HUES6 (cell line): ENCODE measurements around the gene FDX2.

ENCODE experiments used
- H3K27ac ChIP-seq: 2 replicates; pipeline ENCODE4 v1.7.0; 2013; ENCODE audit warnings: low read depth, mild to moderate bottlenecking, low read length, inconsistent platforms
- H3K27me3 ChIP-seq: 2 replicates; pipeline ENCODE4 v1.6.1; 2013; ENCODE audit warnings: low read length; ENCODE audit not compliant: control insufficient read depth, insufficient read depth
- H3K36me3 ChIP-seq: 2 replicates; pipeline ENCODE4 v1.6.1; 2013; ENCODE audit warnings: low read length; ENCODE audit not compliant: control insufficient read depth, insufficient read depth
- H3K4me1 ChIP-seq: 2 replicates; pipeline ENCODE4 v1.6.1; 2013; ENCODE audit warnings: low read length; ENCODE audit not compliant: control insufficient read depth, insufficient read depth
- H3K4me3 ChIP-seq: 2 replicates; pipeline ENCODE4 v1.5.1; 2013; ENCODE audit warnings: low read depth, low read length
- H3K9ac ChIP-seq: one replicate; pipeline ENCODE4 v1.6.1; 2013; ENCODE audit warnings: mild to moderate bottlenecking, low read length
- H3K9me3 ChIP-seq: 2 replicates; pipeline ENCODE4 v1.6.1; 2013; ENCODE audit warnings: low read depth, low read length; ENCODE audit not compliant: control insufficient read depth, insufficient read depth

The FDX2 gene

GRCh38 chr19:10277795-10278589, 37.8 kb downstream of the FDX2 start:
- Histone ChIP-seq H3K9ac (no peak overlapping the region), H3K27me3 (0 out of 2 replicates have a peak, but pooled peaks cover under 1% of the 10 kb centered on the region), H3K9me3 (no peaks in the 10 kb centered on the region), H3K4me1 (no peaks in the 10 kb centered on the region), H3K27ac (no peak overlapping the region), H3K36me3 (no peaks in the 10 kb centered on the region), H3K4me3 (no peak overlapping the region)

- Histone ChIP-seq H3K27me3 (peaks cover 33% of the 10 kb centered on the region), H3K36me3 (no peaks in the 10 kb centered on the region), H3K27ac (no peak overlapping the region), H3K9me3 (no peaks in the 10 kb centered on the region), H3K4me3 (no peak overlapping the region), H3K9ac (no peak overlapping the region), H3K4me1 (peaks cover 8% of the 10 kb centered on the region)
Measured at GRCh38 chr19:10274589-10274988, 41.2 kb downstream of the FDX2 start.

GRCh38 chr19:10271543-10272086, 44.2 kb downstream of the FDX2 start:
- Histone ChIP-seq H3K9ac (no peak overlapping the region), H3K9me3 (no peaks in the 10 kb centered on the region), H3K36me3 (no peaks in the 10 kb centered on the region), H3K27ac (no peak overlapping the region), H3K4me1 (peaks cover 8% of the 10 kb centered on the region), H3K4me3 (peak overlapping the region; percentile 52), H3K27me3 (peaks cover 43% of the 10 kb centered on the region)

DNA sequence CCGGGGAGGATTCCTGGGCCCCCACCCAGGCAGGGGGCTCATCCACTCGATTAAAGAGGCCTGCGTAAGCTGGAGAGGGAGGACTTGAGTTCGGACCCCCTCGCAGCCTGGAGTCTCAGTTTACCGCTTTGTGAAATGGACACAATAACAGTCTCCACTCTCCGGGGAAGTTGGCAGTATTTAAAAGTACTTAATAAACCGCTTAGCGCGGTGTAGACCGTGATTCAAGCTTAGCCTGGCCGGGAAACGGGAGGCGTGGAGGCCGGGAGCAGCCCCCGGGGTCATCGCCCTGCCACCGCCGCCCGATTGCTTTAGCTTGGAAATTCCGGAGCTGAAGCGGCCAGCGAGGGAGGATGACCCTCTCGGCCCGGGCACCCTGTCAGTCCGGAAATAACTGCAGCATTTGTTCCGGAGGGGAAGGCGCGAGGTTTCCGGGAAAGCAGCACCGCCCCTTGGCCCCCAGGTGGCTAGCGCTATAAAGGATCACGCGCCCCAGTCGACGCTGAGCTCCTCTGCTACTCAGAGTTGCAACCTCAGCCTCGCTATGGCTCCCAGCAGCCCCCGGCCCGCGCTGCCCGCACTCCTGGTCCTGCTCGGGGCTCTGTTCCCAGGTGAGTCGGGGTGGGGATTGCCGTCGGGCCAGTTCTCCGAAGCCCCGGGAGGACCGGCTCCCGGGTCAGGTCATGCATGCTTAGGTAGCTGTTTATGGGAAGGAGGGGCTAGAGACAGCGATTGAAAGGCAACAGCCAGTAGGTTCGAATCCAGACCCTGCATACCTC, 45.0 kb downstream of the FDX2 start, which contains the start of gene ICAM1:
TSS of gene ICAM1 (plus strand) at position 505 of the 779 bp plus-strand sequence. CDS start at position 545, 40 bp downstream.
- Histone ChIP-seq H3K36me3 (no peaks in the 10 kb centered on the region), H3K27me3 (peaks cover 43% of the 10 kb centered on the region), H3K27ac (no peak within 1 kb of the TSS), H3K9ac (peak within 1 kb of the TSS; percentile 3), H3K9me3 (no peaks in the 10 kb centered on the region), H3K4me3 (peak within 1 kb of the TSS; percentile 52), H3K4me1 (peaks cover 8% of the 10 kb centered on the region)

DNA sequence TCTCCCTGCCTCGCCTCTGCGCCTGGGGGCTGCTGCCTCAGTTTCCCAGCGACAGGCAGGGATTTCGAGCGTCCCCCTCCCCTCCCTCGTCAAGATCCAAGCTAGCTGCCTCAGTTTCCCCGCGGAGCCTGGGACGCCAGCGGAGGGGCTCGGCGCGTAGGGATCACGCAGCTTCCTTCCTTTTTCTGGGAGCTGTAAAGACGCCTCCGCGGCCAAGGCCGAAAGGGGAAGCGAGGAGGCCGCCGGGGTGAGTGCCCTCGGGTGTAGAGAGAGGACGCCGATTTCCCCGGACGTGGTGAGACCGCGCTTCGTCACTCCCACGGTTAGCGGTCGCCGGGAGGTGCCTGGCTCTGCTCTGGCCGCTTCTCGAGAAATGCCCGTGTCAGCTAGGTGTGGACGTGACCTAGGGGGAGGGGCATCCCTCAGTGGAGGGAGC, 45.6 kb downstream of the FDX2 start:
- Histone ChIP-seq H3K9ac (peak overlapping the region; percentile 3), H3K9me3 (no peaks in the 10 kb centered on the region), H3K36me3 (no peaks in the 10 kb centered on the region), H3K27me3 (peaks cover 43% of the 10 kb centered on the region), H3K4me3 (peak overlapping the region; percentile 52), H3K4me1 (peaks cover 8% of the 10 kb centered on the region), H3K27ac (no peak overlapping the region)

DNA sequence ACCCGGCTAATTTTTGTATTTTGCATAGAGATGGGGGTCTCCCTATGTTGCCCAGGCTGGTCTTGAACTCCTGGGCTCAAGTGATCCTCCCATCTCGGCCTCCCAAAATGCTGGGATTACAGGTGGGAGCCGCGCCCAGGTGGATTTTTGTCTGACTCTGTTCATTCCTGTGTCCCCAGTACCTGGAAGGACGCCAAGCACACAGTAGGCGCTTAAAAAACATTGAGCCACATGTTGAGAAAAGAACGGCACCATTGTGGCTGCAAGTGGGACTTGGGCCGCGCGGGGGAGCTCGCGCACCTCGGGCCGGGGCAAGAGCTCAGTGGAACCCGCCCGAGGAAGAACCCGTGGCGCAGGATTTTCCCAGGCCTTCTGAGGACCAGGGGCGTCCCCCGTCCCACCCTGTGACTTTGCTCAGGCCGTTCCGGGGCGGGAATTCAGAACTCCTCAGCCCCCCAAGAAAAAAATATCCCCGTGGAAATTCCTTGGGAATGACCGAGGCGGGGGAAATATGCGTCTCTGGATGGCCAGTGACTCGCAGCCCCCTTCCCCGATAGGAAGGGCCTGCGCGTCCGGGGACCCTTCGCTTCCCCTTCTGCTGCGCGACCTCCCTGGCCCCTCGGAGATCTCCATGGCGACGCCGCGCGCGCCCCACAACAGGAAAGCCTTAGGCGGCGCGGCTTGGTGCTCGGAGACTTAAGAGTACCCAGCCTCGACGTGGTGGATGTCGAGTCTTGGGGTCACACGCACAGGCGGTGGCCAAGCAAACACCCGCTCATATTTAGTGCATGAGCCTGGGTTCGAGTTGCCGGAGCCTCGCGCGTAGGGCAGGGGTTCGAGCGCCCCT, 46.3 kb downstream of the FDX2 start:
- no peaks in the 10 kb centered on the region for H3K9me3 ChIP-seq
- peaks cover 8% of the 10 kb centered on the region for H3K4me1 ChIP-seq
- no peak overlapping the region for H3K27ac ChIP-seq
- peak overlapping the region; percentile 52 for H3K4me3 ChIP-seq
- H3K27me3 ChIP-seq, result peaks cover 43% of the 10 kb centered on the region
- H3K9ac ChIP-seq, result peak overlapping the region; percentile 3
- no peaks in the 10 kb centered on the region for H3K36me3 ChIP-seq

GRCh38 chr19:10268071-10268470, 47.7 kb downstream of the FDX2 start:
- Histone ChIP-seq H3K36me3 (no peaks in the 10 kb centered on the region), H3K27me3 (peaks cover 43% of the 10 kb centered on the region), H3K9me3 (no peaks in the 10 kb centered on the region), H3K9ac (no peak overlapping the region), H3K4me1 (peaks cover 8% of the 10 kb centered on the region), H3K4me3 (no peak overlapping the region), H3K27ac (no peak overlapping the region)

DNA sequence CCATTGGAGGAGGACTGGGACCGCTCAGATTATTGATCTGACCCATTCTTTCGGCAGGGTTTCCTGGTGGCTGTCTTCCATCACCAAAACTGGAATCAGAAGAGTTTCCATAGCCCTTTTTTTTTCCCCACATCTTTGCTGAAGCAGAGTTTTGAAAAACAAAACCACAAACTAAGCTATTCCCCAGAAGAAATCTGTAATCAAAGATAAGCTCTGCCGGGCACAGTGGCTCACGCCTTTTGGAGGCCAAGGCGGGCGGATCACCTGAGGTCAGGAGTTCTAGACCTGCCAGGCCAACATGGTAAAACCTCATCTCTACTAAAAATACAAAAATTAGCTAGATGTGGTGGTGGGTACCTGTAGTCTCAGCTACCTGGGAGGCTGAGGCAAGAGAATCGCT, 49.1 kb downstream of the FDX2 start:
- Histone ChIP-seq H3K4me3 (no peak overlapping the region), H3K27ac (no peak overlapping the region), H3K9ac (no peak overlapping the region), H3K27me3 (peaks cover 32% of the 10 kb centered on the region), H3K9me3 (no peaks in the 10 kb centered on the region), H3K4me1 (peaks cover 8% of the 10 kb centered on the region), H3K36me3 (no peaks in the 10 kb centered on the region)

- Histone ChIP-seq H3K27me3 (no peaks in the 10 kb centered on the region), H3K4me3 (no peak overlapping the region), H3K4me1 (peaks cover 3% of the 10 kb centered on the region; the same call in 1 of the 2 replicates), H3K9me3 (no peaks in the 10 kb centered on the region), H3K27ac (no peak overlapping the region), H3K9ac (no peak overlapping the region), H3K36me3 (peaks cover 18% of the 10 kb centered on the region)
Measured at GRCh38 chr19:10262771-10263170, 53.0 kb downstream of the FDX2 start.

GRCh38 chr19:10260141-10260584, 55.7 kb downstream of the FDX2 start:
- Histone ChIP-seq H3K4me3 (no peak overlapping the region), H3K4me1 (peaks cover 3% of the 10 kb centered on the region; the same call in 1 of the 2 replicates), H3K27me3 (no peaks in the 10 kb centered on the region), H3K9me3 (no peaks in the 10 kb centered on the region), H3K27ac (no peak overlapping the region), H3K36me3 (peaks cover 38% of the 10 kb centered on the region), H3K9ac (no peak overlapping the region)
